Right hindlimb (tissue), 1 donor: ENCODE results near the gene IL22RA1.

Experiments
- DNase-seq: peaks from one replicate; pipeline ENCODE4 v3.0.0-alpha.2; 2018

Gene IL22RA1, protein sequence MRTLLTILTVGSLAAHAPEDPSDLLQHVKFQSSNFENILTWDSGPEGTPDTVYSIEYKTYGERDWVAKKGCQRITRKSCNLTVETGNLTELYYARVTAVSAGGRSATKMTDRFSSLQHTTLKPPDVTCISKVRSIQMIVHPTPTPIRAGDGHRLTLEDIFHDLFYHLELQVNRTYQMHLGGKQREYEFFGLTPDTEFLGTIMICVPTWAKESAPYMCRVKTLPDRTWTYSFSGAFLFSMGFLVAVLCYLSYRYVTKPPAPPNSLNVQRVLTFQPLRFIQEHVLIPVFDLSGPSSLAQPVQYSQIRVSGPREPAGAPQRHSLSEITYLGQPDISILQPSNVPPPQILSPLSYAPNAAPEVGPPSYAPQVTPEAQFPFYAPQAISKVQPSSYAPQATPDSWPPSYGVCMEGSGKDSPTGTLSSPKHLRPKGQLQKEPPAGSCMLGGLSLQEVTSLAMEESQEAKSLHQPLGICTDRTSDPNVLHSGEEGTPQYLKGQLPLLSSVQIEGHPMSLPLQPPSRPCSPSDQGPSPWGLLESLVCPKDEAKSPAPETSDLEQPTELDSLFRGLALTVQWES

DNA sequence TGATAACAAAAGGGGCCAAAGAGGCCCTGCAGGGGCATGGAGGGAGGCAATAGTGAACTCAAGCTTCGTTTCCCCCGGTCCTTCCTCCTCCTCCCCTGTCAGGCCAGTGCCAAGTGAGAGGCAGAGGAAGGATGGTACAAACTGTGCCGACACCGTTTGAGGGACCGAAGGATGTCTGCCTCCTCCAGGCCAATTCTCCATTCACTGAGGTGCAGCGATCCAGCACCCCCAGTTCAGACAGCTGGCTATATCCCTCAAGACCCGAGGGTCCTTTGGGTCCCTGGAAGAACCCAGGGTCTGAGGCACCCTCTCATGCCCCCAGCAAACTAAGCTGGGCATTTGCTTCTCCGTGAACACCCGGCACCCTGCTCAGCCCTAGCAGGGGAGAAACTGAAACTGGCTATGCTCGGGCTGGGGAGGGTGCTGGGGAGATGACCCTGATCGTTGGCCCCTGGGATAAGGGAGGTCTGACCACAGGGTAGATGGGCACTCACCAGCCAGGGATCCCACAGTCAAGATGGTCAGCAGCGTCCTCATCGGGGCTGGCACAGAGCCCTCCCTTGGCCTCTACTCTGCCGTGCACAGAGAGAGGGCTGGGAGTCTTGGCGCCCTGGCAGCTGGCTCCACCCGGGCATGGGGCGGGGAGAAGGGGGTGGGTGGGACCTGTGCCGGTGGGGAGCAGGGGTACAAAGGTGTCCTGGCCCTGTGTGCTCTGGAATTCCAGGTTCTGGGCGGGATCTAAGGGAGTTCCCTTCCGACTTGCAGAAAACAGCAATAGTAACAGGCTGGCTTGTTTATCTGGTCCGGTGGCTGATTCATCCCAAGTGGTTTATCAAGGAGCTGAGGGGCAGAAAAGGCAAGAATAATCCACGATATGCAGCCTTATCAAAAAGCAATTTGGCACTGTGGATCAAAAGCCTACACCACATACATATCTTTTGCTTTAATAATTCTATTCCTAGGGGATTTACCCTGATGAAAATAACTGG lies at the start of gene IL22RA1:
Gene IL22RA1 (minus strand): TSS at position 595 of the 989 bp plus-strand sequence. CDS start 58 bp downstream, at position 537.
- no peak for DNase-seq

DNA sequence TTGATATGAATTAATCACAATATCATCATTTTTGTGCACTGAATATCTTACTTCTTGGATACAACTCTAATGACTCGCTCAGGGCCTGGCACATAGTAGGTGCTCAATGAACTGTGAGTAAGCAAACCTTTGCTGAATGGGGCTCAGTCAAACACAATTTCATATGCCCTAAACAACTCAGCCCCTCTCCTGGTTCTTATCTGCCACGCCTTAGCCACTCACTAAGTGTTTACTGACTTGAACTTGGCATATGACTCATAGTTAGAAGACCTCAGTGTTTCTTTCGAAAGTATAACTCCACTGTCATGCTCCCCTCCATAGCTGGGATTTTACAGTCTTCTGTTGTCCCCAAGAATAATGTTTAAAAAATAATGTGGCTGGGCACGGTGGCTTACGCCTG lies 48.9 kb upstream of the IL22RA1 start:
- DNase-seq, result no peak

DNA sequence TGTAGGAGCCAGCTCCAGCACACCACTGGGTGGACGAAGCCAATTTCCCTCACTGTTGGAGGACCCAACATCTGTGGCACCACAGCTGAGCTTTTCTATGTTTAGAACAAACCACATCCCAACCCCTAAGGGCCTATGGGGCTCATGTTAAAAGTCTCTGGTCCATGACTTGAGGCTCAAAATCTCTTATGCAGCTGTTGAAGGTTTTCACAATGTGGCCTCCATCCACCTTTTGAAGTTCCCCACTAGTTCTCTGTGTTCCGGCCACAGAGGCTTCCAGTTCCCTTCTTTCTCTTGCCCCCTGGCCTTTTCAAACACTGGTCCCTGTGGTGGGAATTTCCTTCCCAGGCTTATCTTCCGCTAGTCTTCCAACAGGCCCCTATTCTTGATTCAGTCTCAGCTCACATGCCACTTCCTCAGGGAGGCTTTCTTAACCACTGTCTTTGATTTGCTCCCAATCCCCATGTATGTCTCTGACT lies 48.1 kb upstream of the IL22RA1 start:
- no peak for DNase-seq

DNA sequence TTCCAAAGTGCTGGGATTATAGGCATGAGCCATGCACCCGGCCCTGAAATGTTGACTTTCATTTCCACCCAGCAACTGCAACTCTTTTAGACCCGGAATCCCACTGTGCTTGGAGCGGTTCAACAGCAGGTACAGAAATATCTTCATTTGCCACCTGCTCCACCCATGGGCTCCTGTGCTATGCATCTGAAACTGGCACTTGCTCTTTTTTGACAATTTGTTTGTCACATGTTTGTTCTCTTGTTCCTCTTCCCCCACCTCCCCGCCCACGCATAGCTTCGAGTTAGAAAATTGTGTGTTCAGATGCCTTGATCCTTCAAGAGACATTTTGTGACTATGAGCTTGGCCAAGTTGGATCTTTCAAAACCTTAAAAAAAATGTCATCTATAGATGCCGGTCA lies 46.6 kb upstream of the IL22RA1 start:
- no peak for DNase-seq

DNA sequence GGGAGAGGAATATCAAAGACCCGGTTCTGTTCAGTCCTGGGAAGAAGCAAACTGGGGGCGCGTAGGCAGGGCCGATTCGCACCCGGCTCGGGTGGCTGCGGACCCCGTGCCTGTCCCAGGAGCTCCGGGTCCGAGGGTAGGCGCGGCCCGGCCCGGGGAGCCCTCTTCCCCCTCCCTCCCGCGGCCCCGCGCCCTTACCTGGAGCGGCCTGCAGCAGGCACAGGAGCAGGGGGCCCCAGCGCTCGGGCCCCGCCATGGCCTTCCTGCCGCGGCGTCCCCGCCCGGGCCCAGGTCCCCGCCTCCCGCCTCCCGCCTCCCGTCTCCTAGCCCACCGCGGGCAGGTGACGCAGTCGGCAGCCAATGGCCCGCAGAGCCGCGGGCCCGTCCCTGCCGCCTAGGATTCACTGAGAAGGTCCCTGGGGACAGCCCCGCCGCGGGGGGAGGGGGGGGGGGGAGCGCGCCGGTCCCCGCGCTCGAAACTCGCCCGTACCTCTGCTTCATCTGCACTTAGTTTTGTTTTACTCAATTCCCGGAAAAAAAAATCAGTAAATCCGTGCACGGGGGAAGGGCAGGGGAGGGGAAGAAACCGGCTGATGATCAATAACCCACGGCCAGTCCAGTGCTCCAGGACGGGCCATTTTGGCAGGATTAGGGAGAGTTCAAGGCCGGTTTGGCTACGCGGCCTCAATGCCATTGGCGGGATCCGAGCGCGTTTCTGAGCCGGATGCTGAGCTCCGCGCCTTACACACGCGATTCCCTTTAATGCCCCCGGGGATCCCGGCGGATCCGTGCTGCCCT lies 44.3 kb upstream of the IL22RA1 start, which contains the start of gene IFNLR1:
Gene IFNLR1 (minus strand): TSS at position 297 of the 798 bp plus-strand sequence. CDS start 41 bp downstream, at position 256.
- no peak for DNase-seq

DNA sequence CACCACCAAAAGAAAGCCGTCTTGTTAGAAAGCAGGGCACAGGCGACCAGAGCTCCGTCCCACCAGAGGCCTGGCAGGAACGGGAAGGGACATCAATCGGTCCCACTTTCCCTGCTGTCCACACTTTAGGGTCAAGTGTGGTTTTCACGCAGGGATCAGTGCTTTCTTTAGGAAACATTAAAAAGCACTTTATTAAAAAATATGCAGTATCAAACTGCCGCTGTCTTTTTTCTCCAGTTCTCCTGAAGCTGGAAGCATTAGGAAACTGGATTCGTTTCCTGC lies 43.7 kb upstream of the IL22RA1 start:
- no peak for DNase-seq

DNA sequence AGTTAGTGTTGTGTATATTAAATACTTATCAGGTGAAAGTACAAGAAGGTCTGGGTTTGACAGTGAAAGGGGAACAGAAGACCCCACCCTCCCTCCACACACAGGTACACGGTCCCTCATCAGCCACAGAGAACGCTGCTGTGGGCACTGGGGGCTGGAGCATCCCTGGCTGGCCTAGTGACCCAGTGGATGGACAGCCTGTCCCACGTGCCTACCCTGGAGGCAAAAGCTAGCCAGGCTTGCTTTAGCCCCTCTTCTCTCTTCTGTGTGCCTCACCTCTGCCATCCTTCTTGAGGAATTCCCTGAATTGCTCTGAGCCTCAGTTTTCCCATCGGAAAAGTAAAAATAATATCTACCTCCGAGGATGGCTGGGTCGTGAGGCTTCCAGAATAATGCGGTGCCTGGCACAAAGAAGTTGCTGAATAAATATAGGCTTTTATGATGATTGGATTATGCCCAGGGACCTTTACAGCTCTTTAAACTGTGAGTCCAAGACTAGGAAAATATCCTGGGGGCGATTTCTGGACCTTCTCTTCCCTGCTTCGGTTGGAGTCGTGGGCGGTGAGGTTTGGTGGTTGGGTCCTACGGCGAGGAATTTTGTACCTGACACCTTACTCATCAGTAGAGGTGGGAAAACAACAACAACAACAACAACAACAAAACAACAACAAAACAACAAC lies 43.2 kb upstream of the IL22RA1 start:
- no peak for DNase-seq

DNA sequence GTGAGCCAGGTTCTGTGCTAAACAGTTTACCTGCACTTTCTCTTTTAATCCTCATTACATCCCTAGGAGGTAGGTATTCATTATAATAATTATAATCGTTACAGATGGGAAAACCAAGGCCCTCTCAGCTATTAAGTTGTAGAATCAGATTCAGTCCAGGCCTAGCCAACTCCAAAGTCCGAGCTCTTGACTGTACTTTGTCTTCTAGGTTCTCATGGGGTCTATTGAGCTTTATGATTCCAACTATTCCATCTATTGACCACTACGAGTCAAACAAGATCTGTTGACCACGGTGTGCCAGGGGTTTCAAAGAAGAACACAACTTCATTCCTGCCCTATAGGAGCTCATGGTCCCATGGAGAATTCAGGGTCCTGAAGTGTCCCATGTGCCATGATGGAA lies 42.1 kb upstream of the IL22RA1 start:
- DNase-seq, result no peak

DNA sequence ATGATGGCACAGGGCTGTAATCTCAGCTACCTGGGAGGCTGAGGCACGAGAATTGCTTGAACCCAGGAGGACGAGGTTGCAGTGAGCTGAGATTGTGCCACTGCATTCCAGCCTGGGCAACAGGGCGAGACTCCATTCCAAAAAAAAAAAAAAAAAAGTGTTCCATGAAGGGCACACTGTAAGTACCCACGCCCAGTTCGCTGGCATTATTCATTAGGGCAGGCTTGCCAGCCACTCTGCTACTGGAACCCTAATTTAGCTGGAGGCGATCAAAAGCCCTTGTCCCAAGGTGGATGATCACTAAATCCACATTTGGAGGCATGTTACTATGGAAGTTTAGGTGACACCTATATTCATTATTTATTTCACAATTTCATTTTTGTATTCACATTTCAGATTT lies 39.1 kb upstream of the IL22RA1 start:
- DNase-seq, result no peak

DNA sequence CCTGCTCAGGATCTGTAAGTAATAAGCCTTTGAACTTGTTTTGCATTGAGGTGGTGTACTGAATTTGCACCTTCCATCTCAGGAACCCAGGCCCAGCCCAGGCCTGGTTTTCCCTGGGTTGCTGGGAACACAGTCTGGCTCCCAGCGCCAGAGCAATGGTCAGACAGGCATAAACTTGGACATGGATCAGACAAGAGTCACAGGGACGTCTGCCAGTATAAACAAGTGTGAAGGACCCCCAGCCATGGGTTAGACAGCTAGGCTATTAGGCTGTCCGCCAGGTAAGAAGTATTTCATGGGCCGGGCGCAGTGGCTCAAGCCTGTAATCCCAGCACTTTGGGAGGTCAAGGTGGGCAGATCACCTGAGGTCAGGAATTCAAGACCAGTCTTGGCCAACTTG lies 38.7 kb upstream of the IL22RA1 start:
- DNase-seq, result no peak

DNA sequence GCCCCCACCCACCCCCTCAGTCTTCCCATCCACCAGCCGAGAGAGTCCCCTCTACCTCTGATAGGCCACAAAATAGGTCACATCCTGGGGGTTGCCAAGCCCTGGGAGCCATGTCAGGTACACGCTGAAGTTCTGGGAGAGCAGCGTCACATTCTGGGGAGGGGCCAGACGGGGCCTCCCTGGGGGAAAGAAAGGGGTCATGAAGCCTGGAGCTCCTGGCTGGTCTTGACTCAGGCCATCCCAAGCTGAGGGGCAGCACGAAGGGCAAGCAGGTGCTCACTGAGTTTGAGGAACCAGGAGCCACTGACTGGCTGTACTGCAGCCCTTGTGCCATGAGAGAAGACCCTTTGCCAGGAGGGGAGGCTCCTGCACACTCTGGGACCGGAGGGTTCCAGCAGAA lies 37.7 kb upstream of the IL22RA1 start:
- DNase-seq, result no peak

DNA sequence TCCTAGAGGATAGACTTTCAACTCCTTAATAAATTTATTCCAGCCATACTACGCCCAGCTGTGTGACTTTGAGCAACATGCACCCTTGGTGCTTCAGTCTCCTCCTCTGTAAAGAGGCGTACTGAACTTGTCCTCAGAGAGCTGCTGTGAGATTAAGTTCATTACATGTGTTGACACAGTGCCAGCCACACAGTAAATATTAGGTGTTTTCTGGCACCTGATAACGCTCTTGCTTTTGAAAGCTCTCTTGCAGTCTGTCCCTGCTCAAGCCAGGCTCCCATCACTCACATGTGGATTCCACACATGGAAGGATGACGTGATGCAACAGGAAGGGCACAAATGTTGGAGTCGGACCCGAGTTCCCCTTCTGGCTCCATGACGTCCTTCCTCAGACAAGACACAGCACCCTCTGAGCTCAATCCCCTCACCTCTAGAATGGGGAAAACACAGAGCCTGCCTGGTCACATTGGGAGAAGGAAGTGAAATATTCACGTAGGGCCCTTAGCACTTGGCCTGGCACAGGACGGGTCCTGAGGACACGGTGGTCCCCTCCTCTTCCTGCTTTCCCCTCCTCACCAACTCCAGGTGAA lies 36.4 kb upstream of the IL22RA1 start:
- DNase-seq, result no peak

DNA sequence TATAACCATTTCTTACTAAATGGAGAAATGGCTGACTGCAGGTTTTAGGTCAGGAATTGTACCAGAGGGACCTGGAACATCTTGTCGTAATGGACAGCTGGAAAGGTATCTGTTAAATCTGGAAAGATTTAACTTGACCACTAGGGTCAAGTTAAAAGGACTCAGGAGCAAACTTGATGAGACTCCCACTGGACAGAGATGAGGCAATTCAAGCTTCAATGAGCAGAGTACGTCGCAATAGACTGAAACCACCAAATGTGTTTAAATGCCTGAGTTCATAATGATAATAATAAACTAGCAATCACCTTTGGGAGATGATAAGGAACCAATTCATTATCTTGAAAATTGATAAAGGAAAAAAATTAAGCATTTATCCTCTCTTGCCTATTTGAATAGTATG lies 35.5 kb upstream of the IL22RA1 start:
- DNase-seq, result no peak

DNA sequence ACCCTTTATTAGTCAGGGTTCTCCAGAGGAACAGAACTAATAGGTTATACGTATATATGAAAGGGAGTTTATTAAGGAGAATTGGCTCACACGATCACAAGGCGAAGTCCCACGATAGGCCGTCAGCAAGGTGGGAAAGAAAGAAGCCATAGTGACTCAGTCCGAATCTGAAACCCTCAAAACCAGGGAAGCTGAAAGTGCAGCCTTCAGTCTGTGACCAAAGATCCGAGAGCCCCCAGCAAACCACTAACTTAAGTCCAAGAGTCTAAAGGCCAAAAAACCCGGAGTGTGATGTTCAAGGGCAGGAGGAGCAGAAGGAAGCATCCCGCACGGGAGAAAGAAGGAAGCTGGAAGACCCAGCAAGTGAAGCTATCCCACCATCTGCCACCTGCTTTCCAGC lies 34.2 kb upstream of the IL22RA1 start:
- DNase-seq, result no peak

DNA sequence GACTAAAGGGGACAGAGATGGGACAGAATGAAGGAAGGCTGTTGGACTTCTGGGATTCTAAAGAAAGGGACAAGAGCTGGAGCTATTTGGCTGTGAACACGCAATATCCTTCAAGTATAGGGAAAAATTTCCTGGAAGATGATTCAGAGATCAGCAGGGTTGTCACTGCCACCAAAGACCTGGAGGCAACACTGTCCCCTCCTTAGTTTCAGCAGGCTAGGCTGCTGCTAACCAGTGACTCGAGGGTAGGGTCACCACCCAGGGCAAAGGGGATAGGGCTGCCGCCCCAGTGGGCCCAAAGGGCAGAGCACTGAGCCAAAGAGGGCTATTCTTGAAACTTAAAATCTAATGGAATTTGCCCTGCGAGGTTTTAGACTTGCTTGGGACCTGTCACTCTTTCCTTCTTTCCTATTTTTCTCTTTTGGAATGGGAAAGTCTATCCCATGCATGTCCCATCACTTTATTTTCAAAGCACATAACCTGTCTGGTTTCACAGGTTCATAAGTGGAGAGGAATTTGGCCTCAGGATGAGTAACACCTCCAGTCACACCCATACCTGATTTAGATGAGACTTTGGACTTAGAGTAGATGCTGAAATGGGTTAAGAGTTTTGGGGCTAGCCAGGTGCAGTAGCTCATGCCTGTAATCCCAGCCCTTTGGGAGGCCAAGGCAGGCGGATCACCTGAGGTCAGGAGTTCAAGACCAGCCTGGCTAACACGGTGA lies 32.3 kb upstream of the IL22RA1 start:
- no peak for DNase-seq

DNA sequence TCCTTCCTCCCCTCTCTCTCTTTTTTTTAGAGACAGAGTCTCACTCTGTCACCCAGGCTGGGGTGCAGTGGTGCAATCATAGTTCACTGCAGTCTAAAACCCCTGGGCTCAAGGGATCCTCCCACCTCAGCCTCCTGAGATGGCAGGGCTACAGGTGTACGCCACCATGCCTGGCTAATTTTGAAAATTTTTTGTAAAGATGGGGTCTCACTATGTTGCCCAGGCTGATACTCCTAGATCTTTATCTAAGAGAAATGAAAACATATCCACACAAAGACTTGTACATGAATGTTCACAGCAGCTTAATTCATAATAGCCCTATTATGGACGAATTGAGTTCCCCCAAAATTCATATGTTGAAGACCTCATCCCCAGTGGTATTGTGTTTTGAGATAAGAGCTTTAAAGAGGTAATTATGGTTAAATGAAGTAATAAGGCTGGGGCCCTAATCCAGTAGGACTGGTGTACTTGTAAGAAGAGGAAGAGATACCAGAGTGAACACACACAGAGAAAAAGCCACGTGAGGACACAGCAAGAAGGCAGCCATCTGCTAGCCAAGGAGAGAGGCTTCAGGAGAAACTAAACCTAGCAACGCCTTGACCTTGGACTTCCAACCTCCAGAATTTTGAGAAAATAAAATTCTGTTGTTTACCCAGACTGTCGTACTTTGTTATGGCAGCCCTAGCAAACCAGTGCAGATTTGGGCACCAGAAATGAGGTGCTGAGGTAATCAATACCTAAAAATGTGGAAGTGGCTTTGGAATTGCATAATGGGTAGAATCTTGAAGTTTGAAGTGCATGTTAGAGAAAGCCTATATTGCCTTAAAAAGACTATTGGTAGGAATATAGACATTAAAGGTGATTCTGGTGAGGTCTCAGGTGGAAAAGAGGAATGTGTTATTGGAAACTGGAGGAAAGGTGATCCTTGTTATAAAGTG lies 31.0 kb upstream of the IL22RA1 start:
- no peak for DNase-seq

DNA sequence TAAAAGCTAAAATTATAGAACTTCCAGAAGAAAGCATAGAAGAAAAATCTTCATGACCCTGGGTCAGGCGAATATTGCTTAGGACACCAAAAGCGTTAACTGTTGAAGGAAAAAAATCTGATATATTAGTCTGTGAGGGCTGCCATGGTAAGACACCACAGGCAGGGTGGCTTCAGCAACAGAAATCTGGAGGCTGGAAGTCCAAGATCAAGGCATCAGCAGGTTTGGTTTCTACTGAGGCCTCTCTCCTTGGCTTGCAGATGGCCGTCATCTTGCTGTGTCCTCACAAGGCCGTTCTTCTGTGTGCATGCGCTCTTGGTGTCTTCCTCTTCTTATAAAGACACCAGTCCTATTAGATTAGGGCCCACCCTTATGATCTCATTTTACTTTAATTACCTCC lies 29.7 kb upstream of the IL22RA1 start:
- DNase-seq, result no peak

DNA sequence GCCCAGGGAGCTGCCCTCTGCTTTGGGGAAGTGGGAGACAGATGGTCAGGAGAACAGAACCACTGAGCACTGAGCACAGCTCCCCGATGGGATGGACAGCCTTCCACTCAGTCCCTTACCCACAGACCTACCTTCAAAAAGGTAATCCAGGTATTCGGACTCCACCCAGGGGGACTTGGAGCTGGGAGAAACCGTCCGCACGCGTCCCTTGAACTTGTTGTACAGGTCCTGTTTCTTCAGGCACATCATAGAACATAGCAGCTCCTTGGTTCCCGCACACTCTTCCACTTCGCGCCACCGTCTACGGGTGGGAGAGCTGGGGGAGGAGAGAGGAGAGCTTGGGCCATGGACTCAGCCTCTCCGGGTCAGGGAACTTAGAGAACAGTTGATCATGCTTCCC lies 26.3 kb upstream of the IL22RA1 start:
- DNase-seq, result no peak

DNA sequence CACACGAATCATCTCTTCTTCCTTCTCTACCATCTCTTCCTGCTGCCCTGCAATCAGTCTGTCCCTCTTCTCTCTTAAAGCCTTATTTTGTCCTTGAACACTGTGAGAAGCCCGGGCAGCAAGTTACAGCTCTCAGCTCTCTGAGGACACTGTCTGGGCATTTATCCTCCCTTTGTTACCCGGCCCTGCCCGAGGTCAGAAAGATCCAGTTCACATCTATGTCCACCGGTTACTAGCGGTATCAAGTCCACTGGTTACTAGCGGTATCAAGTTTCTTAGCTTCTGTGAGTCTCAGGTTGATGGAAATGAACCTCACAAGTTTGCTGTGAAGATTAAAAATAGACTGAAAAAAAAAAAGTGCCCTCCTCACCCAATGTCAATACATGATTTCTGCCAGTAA lies 25.3 kb upstream of the IL22RA1 start:
- DNase-seq, result no peak

DNA sequence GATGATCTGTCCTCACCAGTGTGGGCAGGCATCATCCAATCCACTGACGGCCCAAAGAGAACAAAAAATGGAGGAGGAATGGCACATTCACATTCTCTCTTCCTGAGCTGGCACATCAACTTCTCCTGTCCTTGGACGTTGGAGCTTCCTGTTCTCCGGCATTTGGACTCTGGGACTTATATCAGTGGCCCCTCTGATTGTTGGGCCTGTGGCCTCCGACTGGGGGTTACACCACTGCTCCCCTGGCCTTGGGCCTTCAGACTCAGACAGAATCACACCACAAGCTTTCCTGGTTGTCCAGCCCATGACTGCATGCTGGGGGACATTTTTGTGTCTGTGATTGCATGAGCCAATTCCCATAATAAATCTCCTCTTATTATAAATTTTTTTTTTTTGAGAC lies 24.1 kb upstream of the IL22RA1 start:
- no peak for DNase-seq
